ENCODE data around the gene POLH. TPM values are rescaled to one million over a fixed set of nuclear protein-coding genes. Genes with fewer than 3 reads are reported as not detected.
"Not testable (repeated sequence)": the region's sequence is repeated elsewhere in the genome, so short reads cannot be mapped to it uniquely, and the experiment has no call there.

The POLH gene
- total and polyA plus RNA-seq, 7 experiments from 2014 or later: 7.4 to 65.6 (median 16.8) TPM

DNA sequence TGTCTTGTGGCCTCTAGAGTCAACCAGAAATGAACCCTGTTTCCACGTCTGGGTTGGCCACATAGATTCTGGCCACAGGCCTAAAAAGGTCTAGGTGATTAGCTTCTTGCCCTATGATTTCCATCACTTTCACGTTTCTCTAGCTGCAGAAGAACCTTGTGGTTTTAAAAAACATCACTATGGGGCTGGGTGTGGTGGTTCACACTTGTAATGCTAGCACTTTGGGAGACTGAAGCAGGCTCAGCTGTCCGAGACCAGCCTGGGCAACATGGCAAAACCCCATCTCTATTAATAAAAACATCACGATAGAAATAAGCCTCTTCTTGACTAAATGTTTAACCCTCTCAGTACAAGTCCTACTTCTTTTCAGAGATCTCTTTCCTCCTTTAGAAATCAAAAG lies 31.5 kb upstream of the POLH start:
- no peaks in the 10 kb centered on the region for H3K27me3 ChIP-seq (ENCODE audit: control insufficient read depth in 2 of 2, insufficient read depth in 2 of 2, low read length in 2 of 2)
- Mint-ChIP-seq H3K4me3 (no peak overlapping the region), H3K27me3 (no peaks in the 10 kb centered on the region), H3K9me3 (no peaks in the 10 kb centered on the region), H3K36me3 (peaks cover 9 to 58% (median 24%) of the 10 kb centered on the region in 5 donors), H3K4me1 (no peaks in the 10 kb centered on the region), H3K27ac (no peak overlapping the region)
- DNase-seq (no peak), ATAC-seq (no peak)
- H3K27ac ChIP-seq (ENCODE audit: low read depth, low read length): no peak overlapping the region
- CTCF ChIA-PET: interaction anchor here (0.6 kb wide), 1 partner anchor 194 kb away, joined by 3 read pairs; no protein-coding TSS in a partner anchor
- POLR2A ChIA-PET: no interaction called here
- H3K4me1 ChIP-seq (ENCODE audit: control insufficient read depth in 2 of 2, insufficient read depth in 2 of 2, low read length in 2 of 2): no peaks in the 10 kb centered on the region
- no peak overlapping the region for H3K4me3 ChIP-seq (ENCODE audit: low read length)
- no peaks in the 10 kb centered on the region for H3K9me3 ChIP-seq (ENCODE audit: control insufficient read depth in 2 of 3, low read length in 3 of 3)
- peaks cover 4 to 84% (median 18%) of the 10 kb centered on the region in 3 experiments for H3K36me3 ChIP-seq (ENCODE audit: control insufficient read depth in 2 of 3, insufficient read depth in 3 of 3, low read length in 3 of 3)
- intact Hi-C loops (cut with micrococcal nuclease): no loop called here

GRCh38 chr6:43547222-43547621 lies 28.8 kb upstream of the POLH start:
- ChIA-PET POLR2A (no interaction called here), CTCF (interaction anchor here (0.7 kb wide), 1 partner anchor 16 kb away, joined by 3 read pairs; no protein-coding TSS in a partner anchor)
- no peaks in the 10 kb centered on the region for H3K4me1 Mint-ChIP-seq
- intact Hi-C loops (cut with micrococcal nuclease): no loop called here
- H3K36me3 ChIP-seq (ENCODE audit: control insufficient read depth in 2 of 3, insufficient read depth in 3 of 3, low read length in 3 of 3): peaks cover 11 to 92% (median 21%) of the 10 kb centered on the region in 3 experiments
- no peak overlapping the region for H3K4me3 Mint-ChIP-seq
- H3K4me1 ChIP-seq (ENCODE audit: control insufficient read depth in 2 of 2, insufficient read depth in 2 of 2, low read length in 2 of 2): no peaks in the 10 kb centered on the region
- no peaks in the 10 kb centered on the region for H3K27me3 ChIP-seq (ENCODE audit: control insufficient read depth in 2 of 2, insufficient read depth in 2 of 2, low read length in 2 of 2)
- H3K27ac ChIP-seq (ENCODE audit: low read depth, low read length): no peak overlapping the region
- peaks cover 16 to 61% (median 29%) of the 10 kb centered on the region in 5 donors for H3K36me3 Mint-ChIP-seq
- H3K27ac Mint-ChIP-seq: peak overlapping the region in 2 of 9 donors; percentile 36 to 42
- no peaks in the 10 kb centered on the region for H3K9me3 Mint-ChIP-seq
- H3K9me3 ChIP-seq (ENCODE audit: control insufficient read depth in 2 of 3, low read length in 3 of 3): no peaks in the 10 kb centered on the region
- H3K27me3 Mint-ChIP-seq: no peaks in the 10 kb centered on the region
- DNase-seq (no peak), ATAC-seq (no peak)
- no peak overlapping the region for H3K4me3 ChIP-seq (ENCODE audit: low read length)

DNA sequence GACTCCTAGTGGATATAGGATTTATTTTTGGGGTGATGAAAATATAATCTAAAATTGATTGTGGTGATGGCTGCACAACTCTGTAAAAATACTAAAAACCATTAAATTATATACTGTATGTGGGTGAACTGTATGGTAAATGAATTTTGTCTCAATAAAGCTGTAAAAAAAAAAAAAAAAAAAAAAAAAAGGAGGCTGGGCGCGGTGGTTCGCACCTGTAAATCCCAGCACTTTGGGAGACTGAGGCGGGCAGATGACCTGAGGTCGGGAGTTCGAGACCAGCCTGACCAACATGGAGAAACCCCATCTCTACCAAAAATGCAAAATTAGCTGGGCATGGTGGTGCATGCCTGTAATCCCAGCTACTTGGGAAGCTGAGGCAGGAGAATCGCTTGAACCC lies 18.4 kb upstream of the POLH start:
- POLR2A ChIA-PET; H3K4me1 Mint-ChIP-seq; ATAC-seq; H3K27me3 ChIP-seq (ENCODE audit: control insufficient read depth in 2 of 2, insufficient read depth in 2 of 2, low read length in 2 of 2); H3K4me3 Mint-ChIP-seq; H3K4me1 ChIP-seq (ENCODE audit: control insufficient read depth in 2 of 2, insufficient read depth in 2 of 2, low read length in 2 of 2); H3K9me3 Mint-ChIP-seq; DNase-seq; intact Hi-C loops (cut with micrococcal nuclease); H3K27me3 Mint-ChIP-seq; H3K9me3 ChIP-seq (ENCODE audit: control insufficient read depth in 2 of 3, low read length in 3 of 3); H3K27ac ChIP-seq (ENCODE audit: low read depth, low read length); H3K4me3 ChIP-seq (ENCODE audit: low read length): not testable (repeated sequence)
- peaks cover 24 to 88% (median 43%) of the 10 kb centered on the region in 3 experiments for H3K36me3 ChIP-seq (ENCODE audit: control insufficient read depth in 2 of 3, insufficient read depth in 3 of 3, low read length in 3 of 3)
- H3K36me3 Mint-ChIP-seq: peaks cover 8 to 62% (median 34%) of the 10 kb centered on the region in 5 donors
- H3K27ac Mint-ChIP-seq: peak overlapping the region in 1 of 9 donors; percentile 51
- CTCF ChIA-PET: interaction anchor here (0.7 kb wide), 1 partner anchor 11 kb away, joined by 4 read pairs; no protein-coding TSS in a partner anchor

- H3K27me3 ChIP-seq (ENCODE audit: control insufficient read depth in 2 of 2, insufficient read depth in 2 of 2, low read length in 2 of 2): no peaks in the 10 kb centered on the region
- H3K36me3 ChIP-seq (ENCODE audit: control insufficient read depth in 2 of 3, insufficient read depth in 3 of 3, low read length in 3 of 3): peaks cover 22 to 91% (median 50%) of the 10 kb centered on the region in 3 experiments
- ATAC-seq (no peak), DNase-seq (no peak)
- intact Hi-C loops (cut with micrococcal nuclease): no loop called here
- Mint-ChIP-seq H3K4me1 (peaks cover 0 to 1% (median 0%) of the 10 kb centered on the region in 7 donors), H3K27ac (no peak overlapping the region), H3K36me3 (peaks cover 8 to 57% (median 25%) of the 10 kb centered on the region in 5 donors), H3K27me3 (no peaks in the 10 kb centered on the region), H3K9me3 (no peaks in the 10 kb centered on the region), H3K4me3 (no peak overlapping the region)
- ChIA-PET POLR2A (interaction anchor here (0.6 kb wide), 1 partner anchor 39 kb away, joined by 3 read pairs; no protein-coding TSS in a partner anchor), CTCF (no interaction called here)
- H3K9me3 ChIP-seq (ENCODE audit: control insufficient read depth in 2 of 3, low read length in 3 of 3): no peaks in the 10 kb centered on the region
- H3K4me1 ChIP-seq (ENCODE audit: control insufficient read depth in 2 of 2, insufficient read depth in 2 of 2, low read length in 2 of 2): no peaks in the 10 kb centered on the region
- no peak overlapping the region for H3K27ac ChIP-seq (ENCODE audit: low read depth, low read length)
- H3K4me3 ChIP-seq (ENCODE audit: low read length): no peak overlapping the region
These were observed 16.7 kb upstream of the POLH start for GRCh38 chr6:43559328-43559727.

DNA sequence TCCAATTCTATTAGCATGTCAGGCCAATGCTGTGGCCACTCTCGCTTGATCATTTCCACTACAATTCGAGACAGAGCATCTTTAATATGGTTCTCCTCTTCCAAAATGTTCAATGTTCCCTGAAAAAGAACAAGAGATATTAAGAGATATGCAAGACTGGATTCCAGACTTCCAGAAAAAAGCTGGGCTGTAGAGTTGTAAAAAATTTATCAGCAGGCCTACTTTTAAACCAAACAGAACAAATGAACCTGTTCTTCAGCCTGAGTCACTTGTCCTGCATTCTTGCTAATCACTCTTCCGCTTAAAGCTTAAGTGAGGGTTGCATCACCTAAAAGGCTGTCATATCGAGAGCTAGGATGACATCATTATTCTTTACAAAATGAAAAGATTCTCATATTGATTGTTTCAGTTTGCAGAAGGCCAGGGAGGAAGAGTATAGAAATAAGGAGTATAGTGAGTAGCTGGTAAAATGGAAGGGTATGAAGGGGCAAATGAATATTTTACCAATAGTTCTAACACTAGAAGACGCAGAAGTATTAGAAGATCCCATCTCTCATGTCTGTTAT lies 5.0 kb upstream of the POLH start:
- intact Hi-C loops (cut with micrococcal nuclease): loop anchor here (10.0 kb wide), 2 partner anchors 116 to 504 kb away; partner anchors contain the start of gene DLK2 (in 1 of the 2)
- ATAC-seq: no peak
- Mint-ChIP-seq H3K9me3 (no peaks in the 10 kb centered on the region), H3K27ac (peak overlapping the region in 3 of 9 donors; percentile 27 to 69 (median 46)), H3K27me3 (no peaks in the 10 kb centered on the region), H3K36me3 (peaks cover 12 to 27% (median 18%) of the 10 kb centered on the region in 5 donors), H3K4me1 (peaks cover 5 to 35% (median 17%) of the 10 kb centered on the region in 7 donors), H3K4me3 (peak overlapping the region in 1 of 10 donors; percentile 43)
- no peak for DNase-seq
- H3K4me3 ChIP-seq (ENCODE audit: low read length): no peak overlapping the region
- H3K4me1 ChIP-seq (ENCODE audit: control insufficient read depth in 2 of 2, insufficient read depth in 2 of 2, low read length in 2 of 2): peaks cover 0 to 6% of the 10 kb centered on the region in 2 donors
- H3K9me3 ChIP-seq (ENCODE audit: control insufficient read depth in 2 of 3, low read length in 3 of 3): no peaks in the 10 kb centered on the region
- ChIA-PET POLR2A (interaction anchor here (0.6 kb wide), 1 partner anchor 22 kb away, joined by 3 read pairs; no protein-coding TSS in a partner anchor), CTCF (no interaction called here)
- no peaks in the 10 kb centered on the region for H3K27me3 ChIP-seq (ENCODE audit: control insufficient read depth in 2 of 2, insufficient read depth in 2 of 2, low read length in 2 of 2)
- no peak overlapping the region for H3K27ac ChIP-seq (ENCODE audit: low read depth, low read length)
- peaks cover 3 to 70% (median 6%) of the 10 kb centered on the region in 3 experiments for H3K36me3 ChIP-seq (ENCODE audit: control insufficient read depth in 2 of 3, insufficient read depth in 3 of 3, low read length in 3 of 3)

DNA sequence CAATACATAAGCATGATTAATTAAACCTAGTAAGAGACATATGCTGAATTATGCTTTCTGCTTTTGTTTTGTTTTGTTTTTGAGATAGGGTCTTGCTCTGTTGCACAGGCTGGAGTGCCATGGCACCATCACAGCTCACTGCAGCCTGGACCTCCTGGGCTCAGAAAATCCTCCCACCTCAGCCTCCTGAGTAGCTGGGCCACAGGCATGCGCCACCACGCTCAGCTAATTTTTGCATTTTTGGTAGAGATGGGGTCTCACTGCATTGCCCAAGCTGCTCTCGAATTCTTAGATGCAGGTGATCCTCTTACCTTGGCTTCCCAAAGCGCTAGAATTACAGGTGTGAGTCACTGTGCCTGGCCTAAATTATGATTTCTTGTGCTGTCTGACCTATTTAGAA lies 4.0 kb upstream of the POLH start:
- intact Hi-C loops (cut with micrococcal nuclease): loop anchor here (10.0 kb wide), 2 partner anchors 117 to 503 kb away; partner anchors contain the start of gene DLK2 (in 1 of the 2)
- Mint-ChIP-seq H3K4me3 (no peak overlapping the region), H3K4me1 (peaks cover 6 to 38% (median 19%) of the 10 kb centered on the region in 7 donors), H3K27me3 (no peaks in the 10 kb centered on the region), H3K9me3 (no peaks in the 10 kb centered on the region), H3K27ac (peak overlapping the region in 3 of 9 donors; percentile 7 to 47 (median 33)), H3K36me3 (peaks cover 12 to 27% (median 18%) of the 10 kb centered on the region in 5 donors)
- Histone ChIP-seq H3K27me3 (ENCODE audit: control insufficient read depth in 2 of 2, insufficient read depth in 2 of 2, low read length in 2 of 2) (no peaks in the 10 kb centered on the region), H3K27ac (ENCODE audit: low read depth, low read length) (no peak overlapping the region), H3K36me3 (ENCODE audit: control insufficient read depth in 2 of 3, insufficient read depth in 3 of 3, low read length in 3 of 3) (peaks cover 3 to 67% (median 6%) of the 10 kb centered on the region in 3 experiments), H3K4me3 (ENCODE audit: low read length) (no peak overlapping the region), H3K9me3 (ENCODE audit: control insufficient read depth in 2 of 3, low read length in 3 of 3) (no peaks in the 10 kb centered on the region), H3K4me1 (ENCODE audit: control insufficient read depth in 2 of 2, insufficient read depth in 2 of 2, low read length in 2 of 2) (peaks cover 6 to 8% of the 10 kb centered on the region in 2 donors)
- no peak for DNase-seq
- no peak for ATAC-seq
- ChIA-PET CTCF (no interaction called here), POLR2A (no interaction called here)
